SJCRH30 (cell line): ENCODE measurements around the gene FLCN. TPM values are rescaled to one million over a fixed set of nuclear protein-coding genes. Genes with fewer than 3 reads are reported as not detected.
A peak's percentile ranks its signal among the peaks of the same experiment; 100 is the strongest.

Source experiments
- DNase-seq, 2 experiments: peaks; one replicate each; pipeline ENCODE4 v3.0.0-alpha.2; 2015 to 2020
- H3K27ac ChIP-seq: fragments of 250-450 bp; sonication (Bioruptor Pico); 2 replicates; pipeline ENCODE4 v1.5.1; 2020; ENCODE audit warnings: mild to moderate bottlenecking, moderate library complexity
- H3K27me3 ChIP-seq: fragments of 250-450 bp; sonication (Bioruptor Pico); 2 replicates; pipeline ENCODE4 v1.5.1; 2020; ENCODE audit warnings: mild to moderate bottlenecking, moderate library complexity
- H3K36me3 ChIP-seq: fragments of 250-450 bp; sonication (Bioruptor Pico); 2 replicates; pipeline ENCODE4 v1.5.1; 2020; ENCODE audit warnings: mild to moderate bottlenecking, moderate library complexity
- H3K4me1 ChIP-seq: fragments of 250-450 bp; sonication (Bioruptor Pico); 2 replicates; pipeline ENCODE4 v1.5.1; 2020; ENCODE audit warnings: mild to moderate bottlenecking, moderate library complexity
- H3K4me3 ChIP-seq: fragments of 250-450 bp; sonication (Bioruptor Pico); 2 replicates; pipeline ENCODE4 v1.5.1; 2020; ENCODE audit warnings: mild to moderate bottlenecking, moderate library complexity
- H3K9me3 ChIP-seq: fragments of 250-450 bp; sonication (Bioruptor Pico); replicated peaks from 2 replicates; pipeline ENCODE4 v1.5.1; 2020; ENCODE audit warnings: mild to moderate bottlenecking, moderate library complexity
- total RNA-seq: library from RNA; depleted of rRNA; stranded (reverse); fragments of >200 nt; shearing (Covaris generic); gene quantifications from 2 replicates; pipeline ENCODE4 v1.2.3, GENCODE V29; 2014

Gene FLCN
- total RNA-seq, 1 experiment from 2014 or later, result 121 TPM

- H3K9me3 ChIP-seq, result no peaks in the 10 kb centered on the region
- H3K4me3 ChIP-seq, result no peak overlapping the region
- no peaks in the 10 kb centered on the region for H3K4me1 ChIP-seq
- no peak overlapping the region for H3K27ac ChIP-seq
- no peak for DNase-seq
- no peaks in the 10 kb centered on the region for H3K27me3 ChIP-seq
- peaks cover 91% of the 10 kb centered on the region for H3K36me3 ChIP-seq
Measured at GRCh38 chr17:17253406-17253805, 16.4 kb upstream of the FLCN start.

- peaks cover 93% of the 10 kb centered on the region for H3K36me3 ChIP-seq
- H3K27ac ChIP-seq, result no peak overlapping the region
- H3K9me3 ChIP-seq, result no peaks in the 10 kb centered on the region
- no peaks in the 10 kb centered on the region for H3K4me1 ChIP-seq
- no peak for DNase-seq
- H3K27me3 ChIP-seq, result no peaks in the 10 kb centered on the region
- no peak overlapping the region for H3K4me3 ChIP-seq
Measured at GRCh38 chr17:17252149-17252661, 15.2 kb upstream of the FLCN start.

GRCh38 chr17:17246879-17247278 is 9.9 kb upstream of the FLCN start:
- H3K4me3 ChIP-seq, result no peak overlapping the region
- H3K27ac ChIP-seq, result no peak overlapping the region
- no peak for DNase-seq
- peaks cover 60% of the 10 kb centered on the region for H3K36me3 ChIP-seq
- H3K4me1 ChIP-seq, result no peaks in the 10 kb centered on the region
- no peaks in the 10 kb centered on the region for H3K27me3 ChIP-seq
- H3K9me3 ChIP-seq, result no peaks in the 10 kb centered on the region

GRCh38 chr17:17243163-17243562 is 6.2 kb upstream of the FLCN start:
- Histone ChIP-seq H3K4me1 (no peaks in the 10 kb centered on the region), H3K9me3 (no peaks in the 10 kb centered on the region), H3K4me3 (no peak overlapping the region)

GRCh38 chr17:17242246-17242645 is 5.3 kb upstream of the FLCN start:
- H3K4me1 ChIP-seq, result no peaks in the 10 kb centered on the region
- no peaks in the 10 kb centered on the region for H3K27me3 ChIP-seq
- peaks cover 16% of the 10 kb centered on the region for H3K36me3 ChIP-seq
- H3K4me3 ChIP-seq, result no peak overlapping the region
- no peaks in the 10 kb centered on the region for H3K9me3 ChIP-seq
- no peak for DNase-seq
- no peak overlapping the region for H3K27ac ChIP-seq

More at GRCh38 chr17:17243163-17243562, 6.2 kb upstream of the FLCN start:
- Histone ChIP-seq H3K36me3 (peaks cover 25% of the 10 kb centered on the region), H3K27ac (no peak overlapping the region), H3K27me3 (no peaks in the 10 kb centered on the region)
- DNase-seq, result no peak

- peaks cover 10% of the 10 kb centered on the region for H3K36me3 ChIP-seq
- DNase-seq, result no peak
Measured at GRCh38 chr17:17241656-17242055, 4.7 kb upstream of the FLCN start.

GRCh38 chr17:17239832-17240231 is 2.9 kb upstream of the FLCN start:
- H3K36me3 ChIP-seq, result no peaks in the 10 kb centered on the region
- no peaks in the 10 kb centered on the region for H3K27me3 ChIP-seq
- no peaks in the 10 kb centered on the region for H3K9me3 ChIP-seq
- H3K27ac ChIP-seq, result no peak overlapping the region
- no peak overlapping the region for H3K4me3 ChIP-seq
- peaks cover under 1% of the 10 kb centered on the region; the same call in 1 of the 2 replicates for H3K4me1 ChIP-seq
- DNase-seq, result no peak

More at GRCh38 chr17:17241656-17242055, 4.7 kb upstream of the FLCN start:
- no peak overlapping the region for H3K27ac ChIP-seq
- H3K9me3 ChIP-seq, result no peaks in the 10 kb centered on the region
- no peaks in the 10 kb centered on the region for H3K4me1 ChIP-seq
- H3K4me3 ChIP-seq, result no peak overlapping the region
- H3K27me3 ChIP-seq, result no peaks in the 10 kb centered on the region

GRCh38 chr17:17236295-17237025 is 508 bp downstream of the FLCN start:
- Histone ChIP-seq H3K27me3 (no peaks in the 10 kb centered on the region), H3K4me3 (peak overlapping the region; percentile 96), H3K36me3 (peaks cover 16% of the 10 kb centered on the region), H3K27ac (peak overlapping the region; percentile 100), H3K4me1 (peaks cover 17% of the 10 kb centered on the region), H3K9me3 (no peaks in the 10 kb centered on the region)
- peak; percentile 72 to 81 for DNase-seq

GRCh38 chr17:17235212-17236174 is 1.5 kb downstream of the FLCN start:
- peak; percentile 97 to 98 for DNase-seq
- peak overlapping the region; percentile 96 for H3K4me3 ChIP-seq
- H3K9me3 ChIP-seq, result no peaks in the 10 kb centered on the region
- peaks cover 25% of the 10 kb centered on the region for H3K36me3 ChIP-seq
- peaks cover 17% of the 10 kb centered on the region for H3K4me1 ChIP-seq
- peak overlapping the region; percentile 100 for H3K27ac ChIP-seq
- no peaks in the 10 kb centered on the region for H3K27me3 ChIP-seq

- no peak overlapping the region for H3K27ac ChIP-seq
- H3K9me3 ChIP-seq, result no peaks in the 10 kb centered on the region
- H3K4me3 ChIP-seq, result no peak overlapping the region
- H3K27me3 ChIP-seq, result no peaks in the 10 kb centered on the region
- peak; percentile 64 to 65 for DNase-seq
- peaks cover 58% of the 10 kb centered on the region for H3K36me3 ChIP-seq
- peaks cover 17% of the 10 kb centered on the region for H3K4me1 ChIP-seq
Measured at GRCh38 chr17:17232303-17232621, 4.7 kb downstream of the FLCN start.

GRCh38 chr17:17231621-17232302 is 5.2 kb downstream of the FLCN start:
- Histone ChIP-seq H3K27me3 (no peaks in the 10 kb centered on the region), H3K4me1 (peaks cover 17% of the 10 kb centered on the region), H3K36me3 (peaks cover 63% of the 10 kb centered on the region), H3K4me3 (no peak overlapping the region), H3K27ac (no peak overlapping the region), H3K9me3 (no peaks in the 10 kb centered on the region)
- DNase-seq, result no peak

- H3K27ac ChIP-seq, result no peak overlapping the region
- H3K36me3 ChIP-seq, result peaks cover 83% of the 10 kb centered on the region
- no peak for DNase-seq
Measured at GRCh38 chr17:17229416-17230384, 7.3 kb downstream of the FLCN start.

GRCh38 chr17:17228521-17229279 is 8.3 kb downstream of the FLCN start:
- Histone ChIP-seq H3K36me3 (peaks cover 93% of the 10 kb centered on the region), H3K27me3 (no peaks in the 10 kb centered on the region), H3K4me1 (peaks cover 10% of the 10 kb centered on the region), H3K9me3 (no peaks in the 10 kb centered on the region), H3K4me3 (no peak overlapping the region), H3K27ac (no peak overlapping the region)
- no peak for DNase-seq

More at GRCh38 chr17:17229416-17230384, 7.3 kb downstream of the FLCN start:
- H3K4me1 ChIP-seq, result peaks cover 15% of the 10 kb centered on the region
- H3K4me3 ChIP-seq, result no peak overlapping the region
- H3K9me3 ChIP-seq, result no peaks in the 10 kb centered on the region
- H3K27me3 ChIP-seq, result no peaks in the 10 kb centered on the region
